NCI-H2196 (cell line): Measurements from ENCODE around the gene MEPE.
"Not testable (repeated sequence)": the region's sequence is repeated elsewhere in the genome, so short reads cannot be mapped to it uniquely, and the experiment has no call there.

ENCODE experiments used
- DNase-seq: peaks from one replicate; lab custom pipeline; 2025; ENCODE audit not compliant: unreplicated experiment; lab: John Stamatoyannopoulos, UW

The MEPE gene

DNA sequence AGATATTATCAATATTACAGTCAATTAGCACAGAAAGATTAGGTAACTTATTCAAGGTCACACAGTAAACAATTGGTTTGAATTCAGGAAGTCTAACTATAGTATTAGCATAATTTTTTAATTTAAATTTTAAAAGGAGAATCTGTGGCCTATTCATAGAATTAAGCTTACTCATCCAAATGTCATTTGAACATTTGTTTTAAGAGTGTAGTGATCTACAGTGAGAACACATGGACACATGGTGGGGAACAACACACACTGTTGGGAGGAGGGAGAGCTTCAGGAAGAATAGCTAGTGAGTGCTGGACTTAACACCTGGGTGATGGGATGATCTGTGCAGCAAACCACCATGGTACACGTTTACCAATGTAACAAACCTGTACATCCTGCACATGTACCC, 48.3 kb downstream of the MEPE start:
- no peak for DNase-seq

GRCh38 chr4:87882321-87882720, 49.6 kb downstream of the MEPE start:
- no peak for DNase-seq

DNA sequence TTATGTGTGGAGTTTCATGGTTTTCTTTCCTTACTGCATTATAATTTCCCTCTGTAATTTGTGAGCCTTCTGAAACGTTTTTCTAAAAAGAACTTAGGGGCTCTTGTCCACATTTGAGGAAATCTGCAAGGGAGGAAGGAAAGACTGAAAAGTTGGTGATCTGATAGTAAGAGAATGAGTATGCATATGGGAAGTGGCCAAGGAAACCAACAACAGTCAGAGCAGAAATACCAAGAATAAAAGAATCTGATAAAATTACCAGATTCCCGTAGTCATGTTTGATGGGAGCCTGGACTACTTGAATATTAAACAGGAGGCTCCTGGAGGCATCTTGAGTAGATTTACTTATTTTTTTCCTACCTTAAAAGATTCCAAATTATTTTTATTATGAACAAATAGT, 50.1 kb downstream of the MEPE start:
- no peak for DNase-seq

- DNase-seq: no peak
Measured at GRCh38 chr4:87884976-87885549, 52.3 kb downstream of the MEPE start.

DNA sequence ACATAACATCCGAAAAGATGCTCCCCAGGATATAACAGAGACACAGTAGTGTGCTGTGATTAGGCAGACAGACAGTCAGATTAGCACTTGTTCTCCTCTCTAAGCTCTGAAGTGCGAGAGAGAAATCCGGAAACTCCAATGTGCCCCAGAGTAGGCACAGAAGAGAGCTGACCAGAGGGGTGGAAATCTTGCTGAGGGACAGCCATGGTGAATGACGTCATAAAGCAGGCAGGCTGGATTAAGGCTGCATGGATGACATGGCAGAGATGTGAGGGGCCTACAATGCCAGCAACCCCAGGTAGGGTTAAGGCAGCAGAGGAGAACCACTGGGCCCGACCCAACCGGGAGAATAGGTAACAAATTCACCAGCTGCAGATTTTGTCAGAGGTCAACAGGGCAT, 53.3 kb downstream of the MEPE start:
- DNase-seq: no peak

DNA sequence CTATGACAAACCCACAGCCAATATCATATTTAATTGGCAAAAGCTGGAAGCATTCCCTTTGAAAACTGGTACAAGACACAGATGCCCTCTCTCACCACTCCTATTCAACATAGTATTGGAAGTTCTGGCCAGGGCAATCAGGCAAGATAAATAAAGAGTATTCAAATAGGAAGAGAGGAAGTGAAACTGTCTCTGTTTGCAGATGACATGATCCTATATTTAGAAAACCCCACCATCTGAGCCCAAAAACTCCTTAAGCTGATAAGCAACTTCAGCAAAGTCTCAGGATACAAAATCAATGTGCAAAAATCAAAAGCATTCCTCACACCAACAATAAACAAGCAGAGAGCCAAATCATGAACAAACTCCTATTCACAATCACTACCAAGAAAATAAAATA, 58.0 kb downstream of the MEPE start:
- not testable (repeated sequence) for DNase-seq

- DNase-seq: no peak
Measured at GRCh38 chr4:87895964-87896621, 63.3 kb downstream of the MEPE start.
